Astrocyte (in vitro differentiated cells and primary cell): Measurements from ENCODE around the gene BCR. TPM values are rescaled to one million over a fixed set of nuclear protein-coding genes. Genes with fewer than 3 reads are reported as not detected.

Source experiments
- DNase-seq: peaks from one replicate; pipeline ENCODE4 v3.0.0-alpha.2; 2010; ENCODE audit warnings: low read depth
- FAIRE-seq: peaks from 2 replicates; lab custom pipeline; 2011; peaks lifted over from hg19 to GRCh38; lab: Jason Lieb, UNC
- H2AFZ ChIP-seq: 2 replicates; pipeline ENCODE4 v1.6.0; 2012; ENCODE audit warnings: low read depth, low read length, inconsistent platforms
- H3K27ac ChIP-seq: 2 replicates; pipeline ENCODE4 v1.5.1; 2011; ENCODE audit warnings: low read depth, low read length, inconsistent platforms
- H3K27me3 ChIP-seq: 2 replicates; pipeline ENCODE4 v1.6.0; 2011; ENCODE audit warnings: low read length, inconsistent platforms; ENCODE audit not compliant: insufficient read depth
- H3K36me3 ChIP-seq: 2 replicates; pipeline ENCODE4 v1.5.1; 2011; ENCODE audit warnings: low read length, inconsistent platforms; ENCODE audit not compliant: insufficient read depth
- H3K4me1 ChIP-seq: 2 replicates; pipeline ENCODE4 v1.5.1; 2011; ENCODE audit warnings: low read length, inconsistent platforms; ENCODE audit not compliant: insufficient read depth
- H3K4me2 ChIP-seq: 2 replicates; pipeline ENCODE4 v1.6.0; 2012; ENCODE audit warnings: low read length, inconsistent platforms
- H3K4me3 ChIP-seq: 2 replicates; pipeline ENCODE4 v1.5.1; 2011; ENCODE audit warnings: low read depth, mild to moderate bottlenecking, low read length, inconsistent platforms; ENCODE audit not compliant: insufficient read depth
- H3K79me2 ChIP-seq: 2 replicates; pipeline ENCODE4 v1.6.0; 2012; ENCODE audit warnings: mild to moderate bottlenecking, low read length, inconsistent platforms; ENCODE audit not compliant: insufficient read depth
- H3K9ac ChIP-seq: 2 replicates; pipeline ENCODE4 v1.6.0; 2012; ENCODE audit warnings: mild to moderate bottlenecking, low read length, inconsistent platforms
- H3K9me3 ChIP-seq: 2 replicates; pipeline ENCODE4 v1.5.1; 2012; ENCODE audit warnings: low read depth, mild to moderate bottlenecking, low read length, inconsistent platforms; ENCODE audit not compliant: insufficient read depth
- H4K20me1 ChIP-seq: 2 replicates; pipeline ENCODE4 v1.6.0; 2012; ENCODE audit warnings: low read length, inconsistent platforms; ENCODE audit not compliant: insufficient read depth
- H3K27ac Mint-ChIP-seq: one replicate; pipeline ENCODE4 v1.8.0; 2021; ENCODE audit warnings: mild to moderate bottlenecking, mixed read lengths; ENCODE audit not compliant: unreplicated experiment
- H3K27me3 Mint-ChIP-seq: one replicate; pipeline ENCODE4 v1.8.0; 2021; ENCODE audit warnings: low read depth, mixed read lengths; ENCODE audit not compliant: unreplicated experiment
- H3K36me3 Mint-ChIP-seq: one replicate; pipeline ENCODE4 v1.8.0; 2021; ENCODE audit warnings: low read depth, mixed read lengths; ENCODE audit not compliant: unreplicated experiment
- H3K4me1 Mint-ChIP-seq: one replicate; pipeline ENCODE4 v1.8.0; 2021; ENCODE audit warnings: low read depth, mixed read lengths; ENCODE audit not compliant: unreplicated experiment
- H3K4me3 Mint-ChIP-seq: one replicate; pipeline ENCODE4 v1.8.0; 2021; ENCODE audit warnings: mild to moderate bottlenecking, moderate library complexity, mixed read lengths; ENCODE audit not compliant: unreplicated experiment
- H3K9me3 Mint-ChIP-seq: one replicate; pipeline ENCODE4 v1.8.0; 2021; ENCODE audit warnings: mild to moderate bottlenecking, mixed read lengths; ENCODE audit not compliant: unreplicated experiment
- CTCF ChIP-seq: IDR thresholded peaks from 2 replicates; pipeline ENCODE4 v1.5.1; 2011; ENCODE audit warnings: low read depth, mild to moderate bottlenecking, inconsistent platforms, low read length, moderate library complexity; ENCODE audit not compliant: insufficient read depth
- EZH2 ChIP-seq: IDR thresholded peaks from 2 replicates; pipeline ENCODE4 v1.6.1; 2012; ENCODE audit warnings: mild to moderate bottlenecking, low read length, inconsistent platforms; ENCODE audit not compliant: insufficient read depth
- total RNA-seq: library from RNA; stranded (reverse); gene quantifications from 2 replicates; pipeline ENCODE4 v1.2.1, GENCODE V29; 2021

BCR gene
- total RNA-seq, 1 donor from 2014 or later = 48.9 TPM

GRCh38 chr22:23292453-23293350, 112.4 kb downstream of the BCR start:
- no peak overlapping the region for H3K4me2 ChIP-seq
- H3K79me2 ChIP-seq = no peaks in the 10 kb centered on the region
- no peak overlapping the region for H2AFZ ChIP-seq
- H3K27me3 ChIP-seq = no peaks in the 10 kb centered on the region
- H3K36me3 ChIP-seq = peaks cover 15% of the 10 kb centered on the region
- H3K9me3 ChIP-seq = no peaks in the 10 kb centered on the region
- FAIRE-seq = no peak
- TF ChIP-seq EZH2 (no peak), CTCF (no peak)
- peaks cover 26% of the 10 kb centered on the region for H4K20me1 ChIP-seq
- no peaks in the 10 kb centered on the region for H3K4me1 ChIP-seq
- H3K27ac ChIP-seq = no peak overlapping the region
- no peak for DNase-seq
- Mint-ChIP-seq H3K27ac (no peak overlapping the region), H3K9me3 (no peaks in the 10 kb centered on the region), H3K27me3 (no peaks in the 10 kb centered on the region), H3K4me1 (peaks cover 9% of the 10 kb centered on the region), H3K36me3 (peaks cover 26% of the 10 kb centered on the region), H3K4me3 (no peak overlapping the region)
- H3K9ac ChIP-seq = no peak overlapping the region
- no peak overlapping the region for H3K4me3 ChIP-seq

GRCh38 chr22:23293720-23294119, 113.4 kb downstream of the BCR start:
- Histone ChIP-seq H3K4me1 (no peaks in the 10 kb centered on the region), H3K27ac (no peak overlapping the region), H3K4me3 (no peak overlapping the region), H4K20me1 (peaks cover 27% of the 10 kb centered on the region), H3K4me2 (no peak overlapping the region), H3K27me3 (no peaks in the 10 kb centered on the region), H3K79me2 (no peaks in the 10 kb centered on the region), H2AFZ (no peak overlapping the region), H3K9me3 (no peaks in the 10 kb centered on the region), H3K36me3 (peaks cover 15% of the 10 kb centered on the region), H3K9ac (no peak overlapping the region)
- TF ChIP-seq EZH2 (no peak), CTCF (no peak)
- Mint-ChIP-seq H3K9me3 (no peaks in the 10 kb centered on the region), H3K27ac (no peak overlapping the region), H3K36me3 (peaks cover 33% of the 10 kb centered on the region), H3K27me3 (no peaks in the 10 kb centered on the region), H3K4me1 (peaks cover 9% of the 10 kb centered on the region), H3K4me3 (no peak overlapping the region)
- FAIRE-seq (no peak), DNase-seq (no peak)

GRCh38 chr22:23294221-23294620, 113.9 kb downstream of the BCR start:
- Histone ChIP-seq H3K4me2 (no peak overlapping the region), H3K27me3 (no peaks in the 10 kb centered on the region), H3K27ac (no peak overlapping the region), H3K9me3 (no peaks in the 10 kb centered on the region), H3K36me3 (peaks cover 15% of the 10 kb centered on the region), H4K20me1 (peaks cover 27% of the 10 kb centered on the region), H2AFZ (no peak overlapping the region), H3K4me3 (no peak overlapping the region), H3K4me1 (no peaks in the 10 kb centered on the region), H3K9ac (no peak overlapping the region), H3K79me2 (no peaks in the 10 kb centered on the region)
- Mint-ChIP-seq H3K27me3 (no peaks in the 10 kb centered on the region), H3K9me3 (no peaks in the 10 kb centered on the region), H3K27ac (no peak overlapping the region), H3K36me3 (peaks cover 33% of the 10 kb centered on the region), H3K4me3 (no peak overlapping the region), H3K4me1 (peaks cover 9% of the 10 kb centered on the region)
- FAIRE-seq (no peak), DNase-seq (no peak)
- TF ChIP-seq CTCF = no peak
- TF ChIP-seq EZH2 = no peak
